Brain microvascular endothelial cell (primary cell): ENCODE measurements around the gene RAMP1.

Experiments used
- DNase-seq: peaks from one replicate; pipeline ENCODE4 v3.0.0-alpha.2; 2020
- H3K27ac ChIP-seq: fragments of 250-450 bp; sonication (Bioruptor Pico); 2 replicates; pipeline ENCODE4 v1.5.1; 2020; ENCODE audit warnings: mild to moderate bottlenecking, moderate library complexity
- H3K27me3 ChIP-seq: fragments of 250-450 bp; sonication (Bioruptor Pico); replicated peaks from 2 replicates; pipeline ENCODE4 v1.5.1; 2020; ENCODE audit warnings: mild to moderate bottlenecking
- H3K36me3 ChIP-seq: fragments of 250-450 bp; sonication (Bioruptor Pico); replicated peaks from 2 replicates; pipeline ENCODE4 v1.5.1; 2020; ENCODE audit warnings: mild to moderate bottlenecking
- H3K4me3 ChIP-seq: 2 replicates; pipeline ENCODE4 v1.5.1; 2011; ENCODE audit warnings: low read depth, mild to moderate bottlenecking, control low read depth, low read length, moderate library complexity
- CTCF ChIP-seq: IDR thresholded peaks from 2 replicates; pipeline ENCODE4 v1.5.1; 2011; ENCODE audit warnings: low read depth, mild to moderate bottlenecking, moderate library complexity, low read length, control low read depth, inconsistent platforms; ENCODE audit errors: missing control alignments
- in situ Hi-C: cut with HindIII; loops from 2 replicates; pipeline ENCODE4 v1.10.0; 2017; ENCODE audit warnings: low sequenced_read_pairs, low pct_ligation_motif_present

RAMP1 gene

GRCh38 chr2:237911363-237912017, 52.1 kb downstream of the RAMP1 start:
- DNase-seq, result no peak
- H3K27me3 ChIP-seq, result no peaks in the 10 kb centered on the region
- no peak for TF ChIP-seq CTCF
- in situ Hi-C loops, result no loop called here
- no peak overlapping the region for H3K4me3 ChIP-seq
- H3K27ac ChIP-seq, result no peak overlapping the region
- H3K36me3 ChIP-seq, result no peaks in the 10 kb centered on the region

- in situ Hi-C loops, result no loop called here
- H3K27me3 ChIP-seq, result no peaks in the 10 kb centered on the region
- H3K4me3 ChIP-seq, result no peak overlapping the region
- no peaks in the 10 kb centered on the region for H3K36me3 ChIP-seq
- H3K27ac ChIP-seq, result no peak overlapping the region
- no peak for DNase-seq
- no peak for TF ChIP-seq CTCF
These were observed 53.1 kb downstream of the RAMP1 start for GRCh38 chr2:237912271-237913192.

- DNase-seq, result no peak
- in situ Hi-C loops, result no loop called here
- no peaks in the 10 kb centered on the region for H3K27me3 ChIP-seq
- no peak overlapping the region for H3K4me3 ChIP-seq
- no peaks in the 10 kb centered on the region for H3K36me3 ChIP-seq
- H3K27ac ChIP-seq, result no peak overlapping the region
- TF ChIP-seq CTCF, result no peak
These were observed 53.9 kb downstream of the RAMP1 start for GRCh38 chr2:237913193-237913917.

- Histone ChIP-seq H3K4me3 (no peak overlapping the region), H3K36me3 (no peaks in the 10 kb centered on the region), H3K27me3 (no peaks in the 10 kb centered on the region), H3K27ac (no peak overlapping the region)
- no peak for DNase-seq
- in situ Hi-C loops, result no loop called here
- no peak for TF ChIP-seq CTCF
These were observed 56.2 kb downstream of the RAMP1 start for GRCh38 chr2:237915576-237915975.

GRCh38 chr2:237916296-237916695, 56.9 kb downstream of the RAMP1 start:
- Histone ChIP-seq H3K4me3 (no peak overlapping the region), H3K27me3 (no peaks in the 10 kb centered on the region), H3K36me3 (no peaks in the 10 kb centered on the region), H3K27ac (no peak overlapping the region)
- no peak for TF ChIP-seq CTCF
- no peak for DNase-seq
- in situ Hi-C loops, result no loop called here
